GM19395 (cell line): ENCODE results near the gene ACCS.

Experiments
- ATAC-seq: cut with Tn5 transposase; IDR thresholded peaks from one replicate; pipeline ENCODE4 v1.9.1; 2021; ENCODE audit warnings: mild to moderate bottlenecking, moderate library complexity; ENCODE audit not compliant: unreplicated experiment

Gene ACCS, protein sequence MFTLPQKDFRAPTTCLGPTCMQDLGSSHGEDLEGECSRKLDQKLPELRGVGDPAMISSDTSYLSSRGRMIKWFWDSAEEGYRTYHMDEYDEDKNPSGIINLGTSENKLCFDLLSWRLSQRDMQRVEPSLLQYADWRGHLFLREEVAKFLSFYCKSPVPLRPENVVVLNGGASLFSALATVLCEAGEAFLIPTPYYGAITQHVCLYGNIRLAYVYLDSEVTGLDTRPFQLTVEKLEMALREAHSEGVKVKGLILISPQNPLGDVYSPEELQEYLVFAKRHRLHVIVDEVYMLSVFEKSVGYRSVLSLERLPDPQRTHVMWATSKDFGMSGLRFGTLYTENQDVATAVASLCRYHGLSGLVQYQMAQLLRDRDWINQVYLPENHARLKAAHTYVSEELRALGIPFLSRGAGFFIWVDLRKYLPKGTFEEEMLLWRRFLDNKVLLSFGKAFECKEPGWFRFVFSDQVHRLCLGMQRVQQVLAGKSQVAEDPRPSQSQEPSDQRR

DNA sequence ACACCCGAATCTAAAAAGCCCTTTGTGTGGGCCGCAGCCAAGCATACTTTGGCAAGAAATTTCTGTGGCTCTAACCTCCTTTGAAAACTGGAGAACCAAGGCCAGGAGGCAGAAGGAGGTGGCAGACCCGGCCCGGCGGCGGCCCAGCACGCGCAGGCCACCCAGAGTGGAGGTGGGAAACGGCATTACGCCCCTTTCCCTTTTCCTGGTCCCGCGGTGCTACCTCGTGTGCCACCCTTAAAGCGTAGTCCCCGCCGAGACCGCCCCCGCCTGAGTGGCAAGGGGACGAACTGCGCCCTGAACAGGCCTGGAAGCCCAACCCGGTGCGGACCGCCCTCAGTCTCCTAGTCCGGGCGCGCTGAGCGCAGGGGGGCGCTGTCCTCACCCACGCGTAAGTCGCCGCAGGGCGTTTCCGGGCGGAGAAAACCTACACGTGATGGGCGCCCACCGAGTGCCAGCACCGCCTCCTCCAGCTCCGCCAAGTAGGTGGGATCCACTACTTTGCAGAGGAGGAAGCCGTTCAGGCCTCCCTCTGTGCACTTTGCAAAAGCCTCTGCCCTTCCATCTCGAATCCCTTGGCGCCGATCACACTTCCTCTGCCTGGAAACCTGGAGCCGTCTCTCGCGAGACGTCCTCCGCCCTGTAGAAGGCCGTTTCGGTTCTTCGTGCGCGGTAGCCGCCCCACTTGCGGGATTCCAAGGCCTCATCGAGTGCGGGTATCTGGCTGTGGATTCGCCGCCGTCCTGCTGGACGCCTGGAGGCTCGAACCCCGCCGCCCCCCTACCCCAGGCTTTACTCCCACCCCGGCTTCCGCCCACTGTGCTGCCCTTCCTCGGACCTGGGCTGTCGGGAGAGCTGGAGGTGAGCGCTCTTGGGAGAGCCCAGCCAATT is at the start of gene ACCS:
Gene ACCS, plus strand, starts transcription at position 430 of the 891 bp plus-strand sequence. CDS start 1,358 bp downstream, outside the sequence.
- peak; percentile 97 for ATAC-seq

DNA sequence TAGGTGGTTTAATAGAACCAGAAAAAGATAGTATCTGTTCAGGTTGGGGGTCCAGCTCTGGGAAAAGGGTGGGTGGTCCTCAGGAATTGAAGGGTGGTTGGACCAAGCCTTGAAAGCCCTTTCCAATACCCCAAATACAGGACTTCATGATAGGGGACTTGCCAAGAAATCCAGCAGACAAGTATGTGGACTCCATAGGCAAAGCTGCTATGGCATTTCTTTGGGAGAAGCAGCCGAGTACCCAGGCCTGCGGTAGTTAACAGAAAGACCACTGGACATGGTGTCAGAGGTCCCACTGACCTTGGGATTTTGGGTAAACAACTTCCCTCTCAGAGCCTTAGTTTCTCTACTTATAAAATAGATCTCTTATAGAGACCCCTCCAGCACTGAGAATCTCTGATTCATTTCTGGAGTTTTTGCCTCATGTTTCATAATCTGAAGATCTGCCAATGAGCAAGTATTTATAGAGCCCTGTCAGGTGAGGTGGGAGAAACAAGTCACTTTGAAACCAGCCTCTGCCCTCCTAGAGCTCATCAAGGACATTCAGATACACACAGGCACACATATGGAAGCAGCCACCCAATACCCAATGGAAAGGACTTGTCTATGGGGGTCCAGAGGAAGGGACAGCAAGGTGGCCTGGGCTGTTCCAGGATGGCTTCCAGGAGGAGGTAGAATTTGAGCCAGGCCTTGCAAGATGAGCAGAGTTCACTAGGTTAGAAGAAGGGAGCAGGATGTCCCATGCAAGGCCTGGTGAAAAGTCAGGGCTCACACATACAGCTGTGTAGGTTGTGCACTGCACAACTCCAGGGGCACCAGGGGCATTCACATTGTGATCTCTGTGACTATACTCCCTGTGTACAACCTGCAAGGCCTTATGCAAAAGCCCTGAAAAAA is 49.3 kb upstream of the ACCS start:
- ATAC-seq: no peak

DNA sequence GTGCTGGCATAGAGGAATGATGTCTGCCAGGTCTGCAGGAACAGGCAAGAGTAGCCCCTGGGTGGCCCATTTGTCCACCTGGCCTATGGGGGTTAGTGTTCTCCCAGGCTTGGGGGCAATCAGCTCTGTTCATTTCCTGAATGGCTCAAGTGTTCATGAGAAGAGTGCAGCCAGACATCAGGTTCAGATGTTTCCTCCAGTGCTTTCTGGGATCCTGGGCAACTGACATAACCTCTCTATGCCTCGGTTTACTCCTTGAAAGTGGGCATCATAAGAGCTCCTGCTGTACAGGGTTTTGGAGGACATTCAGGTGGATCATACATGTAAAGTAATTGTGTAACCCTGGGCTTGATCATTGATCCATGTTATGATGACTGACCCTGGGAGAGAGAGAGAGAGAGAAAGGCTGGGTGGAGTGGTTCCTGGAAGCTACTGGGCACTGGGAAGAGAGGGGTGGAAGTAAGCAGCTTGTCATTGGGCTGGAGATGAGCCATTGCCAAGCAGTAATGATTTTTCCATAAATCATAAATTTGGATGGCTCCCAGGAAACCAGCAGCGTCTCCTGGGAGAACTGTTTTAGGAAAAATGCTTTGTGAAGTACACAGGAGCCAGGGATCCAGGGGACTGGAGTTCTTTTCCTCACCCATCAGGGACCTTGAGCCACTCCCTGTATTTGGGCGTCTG is 48.5 kb upstream of the ACCS start:
- ATAC-seq: no peak

DNA sequence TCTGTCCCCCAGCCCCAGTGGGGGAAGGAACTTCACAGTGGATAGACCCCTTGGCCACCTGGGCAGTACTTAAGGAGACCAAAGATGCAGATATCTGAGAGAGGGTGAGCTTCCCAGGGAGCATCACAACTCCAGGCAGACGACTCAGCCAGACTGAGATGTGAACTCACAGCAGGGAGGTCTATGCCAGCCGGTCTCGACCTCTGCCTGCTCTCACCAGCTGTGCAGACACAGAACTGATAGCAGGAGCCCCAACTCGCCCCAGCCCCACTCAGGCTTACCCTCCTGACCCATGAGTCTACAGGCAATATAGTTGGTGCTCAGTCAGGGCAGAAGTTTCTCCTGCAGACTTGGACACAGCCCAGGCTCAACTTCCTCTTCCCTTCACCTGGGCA is 47.9 kb upstream of the ACCS start:
- no peak for ATAC-seq

DNA sequence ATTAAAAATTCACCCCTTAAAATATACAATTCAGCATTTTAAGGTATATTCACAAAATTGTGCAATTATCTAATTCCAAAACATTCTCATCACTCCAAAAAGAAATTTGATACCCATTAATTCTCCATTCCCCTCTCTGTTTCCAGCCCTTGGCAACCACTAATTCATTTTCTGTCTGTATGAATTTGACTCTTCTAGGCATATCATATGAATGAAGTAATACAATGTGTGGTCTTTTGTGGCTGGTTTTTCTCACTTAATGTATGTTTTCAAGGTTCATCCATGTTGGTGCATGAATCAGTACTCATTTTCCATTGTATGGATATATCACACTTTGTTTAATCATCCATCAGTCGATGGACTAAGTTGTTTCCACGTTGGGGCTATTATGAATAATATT is 47.2 kb upstream of the ACCS start:
- ATAC-seq: no peak

DNA sequence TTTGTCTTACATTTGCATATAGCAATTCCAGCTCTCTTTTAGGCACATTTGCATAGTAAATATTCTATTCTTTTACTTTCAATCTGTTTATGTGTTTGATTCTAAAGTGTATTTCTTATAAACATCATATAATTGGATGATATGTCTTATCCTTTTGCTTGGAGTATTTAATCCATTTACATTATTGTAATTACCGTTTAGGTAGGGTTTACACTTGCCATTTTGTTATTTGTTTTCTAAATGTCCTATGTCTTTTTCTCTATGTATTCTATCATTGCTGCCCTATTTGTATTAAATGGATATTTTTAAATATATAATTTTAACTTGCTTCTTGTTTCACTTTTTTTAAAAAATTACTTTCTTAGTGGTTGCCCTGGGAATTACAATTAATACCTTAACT is 41.1 kb upstream of the ACCS start:
- ATAC-seq: no peak

DNA sequence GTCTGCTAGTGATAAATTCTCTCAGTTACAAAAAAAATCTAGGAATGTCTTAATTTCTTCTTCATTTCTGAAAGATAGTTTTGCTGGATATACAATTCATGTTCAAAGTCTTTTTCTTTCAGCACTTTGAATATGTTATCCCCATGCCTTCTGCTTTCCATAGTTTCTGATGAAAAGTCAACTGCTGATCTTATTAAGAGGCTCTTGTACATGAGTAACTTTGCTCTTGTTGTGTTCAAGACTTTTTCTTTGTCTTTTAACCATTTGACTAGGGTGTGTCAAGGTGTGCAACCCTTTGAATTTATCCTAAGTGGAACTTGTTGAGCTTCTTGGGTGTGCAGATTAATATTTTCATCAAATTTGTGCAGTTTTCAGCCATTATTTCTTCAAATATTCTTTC is 40.3 kb upstream of the ACCS start:
- no peak for ATAC-seq

DNA sequence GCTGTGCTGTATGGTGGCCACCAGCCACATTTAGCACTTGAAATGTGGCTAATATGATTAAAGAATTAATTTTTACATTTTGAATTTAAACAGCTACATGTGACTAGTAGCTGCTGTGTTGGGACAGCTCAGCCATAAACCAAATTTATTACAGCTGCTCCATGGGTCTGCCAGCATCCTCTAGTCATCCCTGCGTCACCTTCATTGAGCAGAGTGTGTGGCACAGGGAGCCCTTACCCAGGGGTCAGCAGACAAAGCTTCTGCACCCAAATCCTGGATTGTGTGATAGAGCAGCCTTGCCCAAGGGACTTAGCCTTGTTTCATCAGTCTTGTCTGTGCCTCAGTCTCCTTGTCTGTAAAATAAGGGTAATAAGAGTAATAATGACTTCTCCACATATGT is 37.7 kb upstream of the ACCS start:
- ATAC-seq: no peak

DNA sequence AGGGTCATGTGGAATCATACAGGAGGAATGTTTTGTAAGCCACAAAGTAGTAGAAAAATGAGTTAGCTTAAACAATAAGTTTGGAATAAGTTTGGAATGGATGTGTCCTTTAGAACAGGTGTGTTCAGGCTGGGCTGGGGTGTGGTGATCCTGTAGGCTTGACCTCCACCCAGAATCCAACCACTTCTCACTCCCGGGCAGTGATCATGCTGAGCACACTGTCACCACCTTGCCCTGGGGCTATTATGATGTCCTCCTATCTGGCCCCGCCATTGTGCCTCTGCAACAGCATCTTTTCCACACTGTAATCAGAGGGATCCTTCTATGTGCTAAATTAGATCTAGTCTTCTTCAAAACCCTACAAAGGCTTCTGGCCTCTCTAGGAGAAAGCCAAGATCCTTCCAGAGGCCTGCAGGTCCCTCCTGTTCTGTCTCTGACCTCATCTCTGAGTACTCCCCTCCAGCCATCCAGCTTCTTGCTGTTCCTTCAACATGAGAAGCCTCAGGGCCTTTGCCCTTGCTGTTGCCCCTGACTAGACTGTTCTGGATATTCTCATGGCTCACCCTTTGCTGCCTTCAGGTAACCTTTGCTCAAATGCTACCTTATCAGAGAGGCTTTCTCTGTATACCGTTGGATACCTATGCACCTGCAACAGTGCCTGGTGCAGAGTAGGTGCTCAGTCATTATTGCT is 37.1 kb upstream of the ACCS start:
- no peak for ATAC-seq

DNA sequence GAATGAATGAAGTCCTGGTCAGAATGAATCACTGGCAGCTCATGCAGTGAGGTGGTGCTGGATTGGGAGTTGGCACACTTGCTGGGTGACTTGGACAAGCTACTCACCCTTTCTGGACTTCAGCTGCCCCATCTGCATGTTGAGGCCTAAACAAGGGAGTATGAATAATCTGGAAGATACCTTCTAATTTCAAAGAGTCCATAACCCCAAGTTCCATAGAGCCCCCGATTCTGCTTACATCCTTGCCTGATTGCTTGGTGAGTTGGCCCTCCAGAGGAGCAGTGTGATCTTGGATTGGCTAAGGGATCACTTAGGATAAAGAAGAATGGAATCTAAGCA is 36.6 kb upstream of the ACCS start:
- no peak for ATAC-seq

DNA sequence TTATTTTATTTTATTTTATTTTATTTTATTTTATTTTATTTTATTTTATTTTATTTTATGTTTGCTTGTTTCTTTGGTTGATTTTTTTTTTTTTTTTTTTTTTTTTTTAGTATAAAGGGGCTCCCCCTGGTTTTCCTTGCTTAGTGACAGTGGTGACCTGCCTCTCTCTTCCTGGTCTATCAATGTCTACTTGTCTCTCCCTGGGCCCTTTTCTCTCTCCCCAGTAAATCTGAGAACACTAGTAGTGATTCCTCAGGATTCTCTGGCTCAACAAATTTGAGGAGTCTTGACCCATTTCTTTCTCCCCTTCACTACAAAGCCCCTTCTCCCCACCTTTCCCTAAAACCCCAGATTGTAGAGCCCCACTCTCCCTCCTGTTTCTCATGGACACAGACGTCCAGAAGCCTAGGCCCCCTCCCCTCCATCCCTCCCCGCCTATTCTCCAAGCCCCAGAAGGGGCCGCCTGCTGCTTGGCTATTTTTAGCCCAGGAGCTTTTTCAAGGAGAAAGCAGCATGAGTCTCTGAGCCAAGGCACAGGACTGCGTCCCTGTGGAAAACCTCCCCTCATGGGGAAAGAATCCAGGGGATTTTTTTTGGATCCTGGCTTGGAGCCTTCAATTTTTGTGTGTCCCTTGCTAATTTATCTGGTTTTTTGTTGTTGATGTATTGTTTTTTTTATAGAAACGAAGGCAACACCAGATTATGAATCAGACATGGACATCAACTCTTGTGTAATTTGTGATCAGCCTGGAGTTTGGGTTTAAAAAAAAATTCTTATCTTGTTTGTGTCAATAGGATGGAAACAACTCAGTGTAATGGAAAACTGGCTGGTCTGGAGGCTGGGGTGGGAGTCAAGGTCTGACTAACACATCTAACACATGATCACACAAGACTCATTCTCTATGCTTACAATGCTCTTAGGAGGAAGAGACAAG is 35.8 kb upstream of the ACCS start:
- no peak for ATAC-seq

DNA sequence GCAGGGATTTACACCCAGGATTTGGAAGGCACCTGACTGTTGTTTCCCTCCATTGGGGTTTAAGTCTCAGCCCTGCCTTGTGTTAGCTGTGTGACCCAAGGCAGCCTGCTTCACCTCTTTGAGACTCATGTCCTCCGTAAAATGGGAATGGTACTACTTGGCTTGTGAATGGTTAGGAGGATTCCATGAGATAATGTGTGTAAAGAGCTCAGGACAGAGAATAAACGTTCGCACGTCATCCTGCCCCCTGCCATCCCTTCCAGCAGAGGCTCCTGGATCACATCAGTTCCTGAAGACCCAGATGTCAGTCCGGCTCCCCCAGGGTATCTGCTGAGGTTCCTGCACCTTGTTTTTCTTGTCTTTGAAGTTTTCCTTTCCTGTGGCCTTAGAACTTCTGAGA is 35.1 kb upstream of the ACCS start:
- no peak for ATAC-seq

DNA sequence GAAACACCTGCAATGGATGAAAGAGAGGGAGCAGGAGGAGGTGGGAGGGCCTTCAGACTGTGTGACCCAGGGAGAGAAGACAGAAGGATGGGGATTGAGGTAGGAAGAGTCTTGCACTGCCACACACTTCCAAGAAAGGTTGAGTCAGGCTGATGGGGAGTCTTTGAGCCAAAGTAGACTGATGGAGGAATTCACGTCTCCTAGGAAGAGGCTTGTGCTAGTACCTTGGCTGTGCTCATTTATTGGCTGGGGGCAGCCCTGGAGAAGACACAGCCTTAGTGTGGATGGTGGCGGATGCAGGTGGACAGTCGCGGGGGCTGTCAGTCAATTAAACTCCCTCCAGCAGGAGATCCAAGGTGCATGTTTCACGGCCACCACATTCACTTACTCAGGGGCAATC is 34.5 kb upstream of the ACCS start:
- ATAC-seq: no peak

DNA sequence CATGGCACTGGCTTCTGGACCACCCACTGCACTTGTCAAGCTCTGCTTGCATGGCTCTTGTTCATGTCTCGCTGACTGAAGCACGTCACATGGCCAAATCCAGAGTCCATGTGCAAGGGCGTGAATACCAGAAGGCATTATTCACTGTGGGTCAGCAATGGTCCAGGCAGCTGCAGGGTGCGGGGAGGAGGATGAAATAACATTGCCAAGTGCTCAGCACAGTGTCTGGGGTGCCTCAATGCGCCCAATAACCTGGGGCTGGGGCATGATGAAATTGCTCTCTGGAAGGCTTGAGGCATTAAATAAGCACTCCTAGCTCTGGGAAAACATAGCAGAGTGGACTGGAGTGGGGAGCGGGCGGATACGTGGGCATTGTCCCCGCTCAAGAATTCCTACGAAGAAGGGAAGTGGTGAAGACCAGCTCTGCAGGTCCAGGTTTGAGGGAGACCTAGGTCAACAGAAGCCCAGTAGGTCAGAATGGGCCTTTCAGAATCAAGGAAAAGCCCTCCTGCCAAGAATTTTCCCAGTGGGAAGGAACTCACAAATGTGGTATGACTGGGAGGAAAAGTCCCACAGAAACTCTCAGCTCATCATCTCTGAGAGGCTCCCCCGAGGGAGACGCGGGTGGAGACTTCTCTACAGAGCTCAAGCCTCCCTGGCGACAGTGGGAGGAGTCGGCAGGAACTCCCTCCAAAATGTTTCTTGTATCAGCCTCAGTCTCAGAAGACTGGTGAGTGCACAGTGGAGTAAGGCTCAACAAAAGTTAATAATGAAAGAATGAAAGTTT is 33.6 kb upstream of the ACCS start:
- no peak for ATAC-seq

DNA sequence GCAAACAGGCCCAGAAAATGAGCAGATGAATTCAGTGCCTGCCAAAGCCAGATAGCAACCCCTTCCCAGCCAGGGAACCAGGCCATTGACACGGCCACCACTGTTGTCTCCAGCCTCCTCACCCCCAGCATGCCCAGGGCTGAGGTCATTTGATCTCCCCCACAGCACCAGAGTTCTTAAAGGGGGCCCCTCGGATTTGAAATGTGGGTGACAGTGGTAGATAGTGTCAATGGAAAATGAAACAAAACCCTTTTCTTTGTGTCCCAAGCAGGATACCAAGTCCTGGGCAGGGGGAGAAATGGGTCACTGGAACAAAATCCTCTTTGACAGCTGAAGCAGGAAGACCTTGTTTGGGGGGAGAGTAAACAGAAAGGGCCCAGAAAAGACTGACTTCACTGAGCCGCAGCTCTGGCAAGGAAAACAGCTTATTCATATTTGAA is 32.6 kb upstream of the ACCS start:
- no peak for ATAC-seq

DNA sequence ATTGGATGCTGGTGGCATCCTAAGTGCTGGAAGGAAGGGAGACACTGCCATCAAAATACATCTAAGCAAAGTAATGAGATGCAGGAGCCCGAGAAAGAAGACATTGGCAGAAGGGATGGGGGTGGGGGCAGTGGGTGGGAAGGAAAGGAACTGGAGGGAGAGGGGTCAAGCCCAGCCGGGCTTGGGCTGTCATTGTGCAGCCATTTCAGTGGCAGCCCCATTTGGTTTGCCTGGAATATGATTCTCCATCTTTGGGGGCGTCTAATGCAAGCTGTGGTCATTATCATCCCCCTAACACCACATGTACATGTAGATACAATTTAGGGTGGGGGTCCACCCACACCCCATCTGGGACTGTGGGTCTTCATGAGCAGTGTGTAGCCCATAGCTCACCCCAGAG is 32.2 kb upstream of the ACCS start:
- no peak for ATAC-seq

DNA sequence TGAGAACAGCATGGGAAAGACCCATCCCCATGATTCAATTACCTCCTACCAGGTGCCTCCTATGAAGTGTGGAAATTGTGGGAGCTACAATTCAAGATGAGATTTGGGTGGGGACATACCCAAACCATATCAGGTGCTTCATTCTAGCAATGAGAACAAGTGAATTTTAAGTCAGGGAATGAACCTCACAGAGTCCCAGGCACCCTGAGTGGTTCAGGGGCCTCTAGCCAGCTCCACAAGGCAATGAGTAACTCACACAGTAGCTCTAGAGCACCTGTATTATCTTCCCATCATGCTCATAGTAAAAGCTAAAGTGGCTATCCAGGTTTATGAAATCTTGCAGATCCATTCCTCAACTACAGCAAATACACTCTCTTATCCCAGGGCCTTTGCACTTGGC is 31.4 kb upstream of the ACCS start:
- ATAC-seq: no peak
